ENCODE results near the gene SCD. TPM values are rescaled to one million over a fixed set of nuclear protein-coding genes. Genes with fewer than 3 reads are reported as not detected.

SCD gene
- total and polyA plus RNA-seq, 2 of the 13 experiments (the other 11 are each of a cell fraction or from before 2014, with no cell fraction given), result 492 to 512 TPM

- TF ChIP-seq ZNF704 (CRISPR knock-in tag; IDR thresholded peaks at IDR 0.05; ENCODE audit: borderline replicate concordance), result peak; percentile 19; the same call in 1 of the 2 replicates
- peak; percentile 37 for TF ChIP-seq PTBP1 (IDR thresholded peaks at IDR 0.05; ENCODE audit: low read depth, low read length, poor library complexity, severe bottlenecking)
- peak; percentile 95 for TF ChIP-seq FOXK2 (IDR thresholded peaks at IDR 0.05)
- no peak for TF ChIP-seq PBX2 (CRISPR knock-in tag; IDR thresholded peaks at IDR 0.05)
- no peak for TF ChIP-seq LBX2 (CRISPR knock-in tag; IDR thresholded peaks at IDR 0.05; ENCODE audit: borderline replicate concordance)
- no peak for TF ChIP-seq IKZF1 (IDR thresholded peaks at IDR 0.05)
- peak; percentile 26; the same call in 1 of the 2 replicates for TF ChIP-seq ZNF770 (CRISPR knock-in tag; IDR thresholded peaks at IDR 0.05)
- no peak; the same call in 1 of the 2 replicates for TF ChIP-seq SMAD1 (CRISPR knock-in tag; IDR thresholded peaks at IDR 0.05; ENCODE audit: borderline replicate concordance, low read depth)
- no peak for TF ChIP-seq ZKSCAN1 (IDR thresholded peaks at IDR 0.05; ENCODE audit: low read length)
- peak; percentile 59 for TF ChIP-seq HOXA3 (CRISPR knock-in tag; IDR thresholded peaks at IDR 0.05)
- 0 out of 2 replicates have a peak, but pooled peaks have one; percentile 47 for TF ChIP-seq RFXAP (CRISPR knock-in tag; IDR thresholded peaks at IDR 0.05; ENCODE audit: borderline replicate concordance)
- peak; percentile 92 for TF ChIP-seq ZNF501 (CRISPR knock-in tag; IDR thresholded peaks at IDR 0.05)
- TF ChIP-seq ZNF274 (CRISPR knock-in tag; IDR thresholded peaks at IDR 0.05), result no peak
- no peak for TF ChIP-seq ADNP (CRISPR knock-in tag; IDR thresholded peaks at IDR 0.05)
- no peak; the same call in 1 of the 2 replicates for TF ChIP-seq E2F5 (CRISPR knock-in tag; conservative IDR thresholded peaks at IDR 0.05)
- no peak for TF ChIP-seq ZUFSP (CRISPR knock-in tag; IDR thresholded peaks at IDR 0.05; ENCODE audit: borderline replicate concordance)
- TF ChIP-seq HNF4G (IDR thresholded peaks at IDR 0.05; ENCODE audit: borderline replicate concordance, low read depth, low read length), result 0 out of 2 replicates have a peak, but pooled peaks have one; percentile 17
- TF ChIP-seq HNF4G (CRISPR knock-in tag; IDR thresholded peaks at IDR 0.05; ENCODE audit: borderline replicate concordance, low read depth), result no peak
- TF ChIP-seq POGZ (CRISPR knock-in tag; IDR thresholded peaks at IDR 0.05), result peak; percentile 42; the same call in 1 of the 2 replicates
- TF ChIP-seq CHD2 (IDR thresholded peaks at IDR 0.05; ENCODE audit: low read depth, low read length), result no peak
- TF ChIP-seq MTF1 (CRISPR knock-in tag; IDR thresholded peaks at IDR 0.05), result no peak
- TF ChIP-seq BRCA1 (CRISPR knock-in tag; IDR thresholded peaks at IDR 0.05), result no peak
These were observed 26.5 kb downstream of the SCD start (continued) for GRCh38 chr10:100373298-100374199.
